Stomach (tissue), 4 donors: Measurements from ENCODE around the gene KRTAP16-1.

ENCODE experiments used
- CTCF ChIP-seq, 7 experiments: fragments of 450-650 bp in 4 of 7; fragments of 200-600 bp in 3 of 7; sonication (generic) in 3 of 7; IDR thresholded peaks; one replicate each; pipeline ENCODE4 v1.5.1; 2016 to 2019; ENCODE audit warnings: antibody characterized with exemption in 7 of 7, control low read depth in 2 of 7, mild to moderate bottlenecking in 1 of 7
- EP300 ChIP-seq: sonication (generic); formaldehyde crosslinking; IDR thresholded peaks from one replicate; pipeline ENCODE4 v1.6.1; 2017; ENCODE audit warnings: antibody characterized with exemption

DNA sequence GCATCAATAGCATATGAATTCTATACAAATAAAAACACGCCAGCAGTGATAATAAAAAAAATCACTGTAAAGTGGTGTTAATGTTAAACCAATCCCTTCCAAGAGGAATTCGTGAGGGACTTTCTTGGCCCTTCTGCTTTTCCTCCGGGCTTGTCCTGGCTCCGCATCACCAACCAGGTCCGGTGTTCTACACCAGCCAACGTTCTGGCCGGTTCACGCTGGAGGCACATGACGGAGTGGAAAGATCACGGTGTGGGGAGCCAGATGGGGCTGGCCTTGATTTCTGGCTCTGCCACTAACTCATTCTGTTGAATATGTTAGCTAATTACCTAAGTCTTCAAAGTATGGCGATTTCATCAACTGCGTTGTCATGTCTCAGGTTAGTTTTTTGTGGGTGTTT, 5.0 kb downstream of the KRTAP16-1 start:
- TF ChIP-seq CTCF (IDR thresholded peaks at IDR 0.05) (no peak), EP300 (no peak)
